ENCODE measurements around the gene IRAG1.

The IRAG1 gene

DNA sequence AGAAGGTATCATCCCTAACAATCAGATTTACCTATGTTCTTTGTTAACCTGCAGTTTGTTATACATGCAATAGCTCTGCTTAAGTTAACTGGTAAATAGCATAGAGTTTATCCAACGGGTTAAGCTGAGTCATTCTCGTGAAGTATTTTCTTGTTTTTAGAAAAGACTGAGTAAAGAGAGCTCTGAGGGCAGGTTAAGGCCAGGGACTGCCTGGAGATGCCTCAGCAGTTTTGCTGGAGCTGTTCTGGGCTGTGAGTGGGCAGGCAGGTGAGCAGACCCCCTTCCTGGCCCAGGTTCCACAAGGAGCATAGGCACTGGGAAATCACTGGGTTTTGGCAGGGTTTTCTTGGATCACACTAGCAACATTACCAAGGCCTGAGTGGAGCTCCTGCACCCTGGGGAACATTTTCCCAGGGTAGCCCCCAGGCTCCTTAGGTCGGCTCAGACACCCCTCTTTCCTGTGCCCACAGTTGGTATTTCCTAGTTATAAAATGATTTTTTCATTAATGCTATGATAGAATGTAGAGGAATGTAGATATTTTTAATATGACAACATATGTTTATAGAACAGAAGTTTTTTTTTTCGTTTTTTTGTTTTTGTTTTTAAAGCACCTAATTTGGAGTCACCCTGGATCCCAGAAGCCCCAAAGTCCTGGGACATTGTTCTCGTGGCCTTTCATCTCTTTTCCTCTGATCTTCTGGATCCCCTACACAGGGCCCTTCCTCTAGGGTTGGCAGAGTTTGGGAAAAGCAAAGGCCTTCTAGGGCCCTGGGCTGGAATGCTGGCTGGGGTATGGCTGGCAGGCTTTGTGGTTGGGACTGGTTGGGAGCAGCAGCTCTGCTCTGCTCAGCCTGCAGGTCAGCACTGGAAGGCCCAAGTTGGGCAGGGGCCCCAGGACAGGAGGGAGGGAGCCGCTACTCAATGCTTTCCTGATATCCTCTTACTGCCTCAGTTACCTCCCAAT is 26.7 kb downstream of the IRAG1 start:
- TF ChIP-seq POLR2A (IDR thresholded peaks at IDR 0.05; ENCODE audit: low read length) (no peak), GATA1 (IDR thresholded peaks at IDR 0.05; ENCODE audit: low read depth, low read length) (no peak)
- DNase-seq = no peak

- TF ChIP-seq POLR2A (IDR thresholded peaks at IDR 0.05; ENCODE audit: low read length) = no peak
- no peak for TF ChIP-seq GATA1 (IDR thresholded peaks at IDR 0.05; ENCODE audit: low read depth, low read length)
- DNase-seq = no peak
These were observed 29.1 kb downstream of the IRAG1 start for GRCh38 chr11:10664496-10664895.

GRCh38 chr11:10663990-10664389 is 29.6 kb downstream of the IRAG1 start:
- TF ChIP-seq GATA1 (IDR thresholded peaks at IDR 0.05; ENCODE audit: low read depth, low read length) (no peak), POLR2A (IDR thresholded peaks at IDR 0.05; ENCODE audit: low read length) (no peak)
- no peak for DNase-seq

DNA sequence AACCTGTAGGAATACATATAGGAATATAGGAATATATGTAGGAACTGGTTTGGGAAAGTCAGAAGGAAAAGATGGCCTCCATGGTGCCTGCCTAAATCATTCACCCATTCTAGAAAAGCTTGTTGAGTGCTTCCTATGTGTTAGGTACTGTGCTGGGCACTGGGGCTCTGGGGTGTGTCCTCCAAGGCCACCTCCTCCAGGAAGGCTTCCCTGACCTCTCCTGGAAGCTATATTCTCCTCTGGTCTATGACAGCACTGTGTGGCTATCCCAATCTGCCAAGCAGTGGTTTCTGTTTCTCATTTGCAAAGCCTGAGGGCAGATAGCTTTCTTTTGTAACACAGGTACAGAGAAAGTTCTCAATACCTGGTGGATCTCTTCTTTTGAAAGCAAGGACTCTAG is 30.2 kb downstream of the IRAG1 start:
- DNase-seq = no peak
- TF ChIP-seq POLR2A (IDR thresholded peaks at IDR 0.05; ENCODE audit: low read length) (no peak), GATA1 (IDR thresholded peaks at IDR 0.05; ENCODE audit: low read depth, low read length) (no peak)

- TF ChIP-seq GATA1 (IDR thresholded peaks at IDR 0.05; ENCODE audit: low read depth, low read length) (no peak), POLR2A (IDR thresholded peaks at IDR 0.05; ENCODE audit: low read length) (no peak)
- no peak for DNase-seq
These were observed 33.2 kb downstream of the IRAG1 start for GRCh38 chr11:10660323-10660722.

DNA sequence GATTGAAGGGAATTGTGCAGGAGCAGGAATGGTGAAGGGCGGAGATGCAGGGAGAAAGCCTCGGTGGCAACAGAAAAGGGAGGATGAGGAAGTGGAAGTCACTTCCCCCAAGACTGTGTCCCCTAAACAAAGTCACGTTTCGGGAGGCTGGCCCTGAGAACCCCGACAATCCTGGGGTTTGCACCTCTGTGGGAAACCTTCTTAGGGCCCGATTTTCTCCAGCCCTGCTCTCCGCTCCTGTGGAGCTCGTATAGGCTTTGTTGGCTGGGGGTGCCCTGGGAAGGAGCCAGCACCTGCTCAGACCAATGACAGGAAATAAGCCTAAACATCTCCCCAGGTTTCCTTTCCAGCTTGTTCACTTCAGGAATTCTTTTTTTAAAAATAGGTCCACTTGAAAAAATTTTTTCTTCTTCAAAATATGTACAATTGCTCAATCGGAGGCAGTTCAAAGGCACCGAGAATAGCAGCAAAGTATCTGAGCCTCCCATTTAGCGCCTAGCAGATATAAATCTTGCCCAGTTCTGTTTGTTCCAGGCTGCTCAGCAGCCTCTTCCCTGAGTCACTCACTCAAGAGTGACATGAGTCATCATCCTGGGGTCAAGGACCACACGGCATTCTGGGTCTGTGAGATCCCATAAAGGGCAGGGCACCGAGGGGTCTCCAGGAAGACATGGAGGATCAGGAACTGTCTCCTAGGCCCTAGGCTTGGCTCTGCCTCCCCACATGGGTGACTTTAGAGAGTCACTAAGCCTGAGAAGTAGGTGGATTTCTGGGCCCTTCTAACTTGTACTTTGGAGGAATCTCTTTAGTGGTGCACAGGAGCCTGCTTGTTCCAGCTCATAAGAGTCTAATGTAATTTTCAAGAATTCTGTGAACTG is 34.0 kb downstream of the IRAG1 start:
- peak; percentile 18 to 62 for DNase-seq
- no peak for TF ChIP-seq GATA1 (IDR thresholded peaks at IDR 0.05; ENCODE audit: low read depth, low read length)
- TF ChIP-seq POLR2A (IDR thresholded peaks at IDR 0.05; ENCODE audit: low read length) = no peak

DNA sequence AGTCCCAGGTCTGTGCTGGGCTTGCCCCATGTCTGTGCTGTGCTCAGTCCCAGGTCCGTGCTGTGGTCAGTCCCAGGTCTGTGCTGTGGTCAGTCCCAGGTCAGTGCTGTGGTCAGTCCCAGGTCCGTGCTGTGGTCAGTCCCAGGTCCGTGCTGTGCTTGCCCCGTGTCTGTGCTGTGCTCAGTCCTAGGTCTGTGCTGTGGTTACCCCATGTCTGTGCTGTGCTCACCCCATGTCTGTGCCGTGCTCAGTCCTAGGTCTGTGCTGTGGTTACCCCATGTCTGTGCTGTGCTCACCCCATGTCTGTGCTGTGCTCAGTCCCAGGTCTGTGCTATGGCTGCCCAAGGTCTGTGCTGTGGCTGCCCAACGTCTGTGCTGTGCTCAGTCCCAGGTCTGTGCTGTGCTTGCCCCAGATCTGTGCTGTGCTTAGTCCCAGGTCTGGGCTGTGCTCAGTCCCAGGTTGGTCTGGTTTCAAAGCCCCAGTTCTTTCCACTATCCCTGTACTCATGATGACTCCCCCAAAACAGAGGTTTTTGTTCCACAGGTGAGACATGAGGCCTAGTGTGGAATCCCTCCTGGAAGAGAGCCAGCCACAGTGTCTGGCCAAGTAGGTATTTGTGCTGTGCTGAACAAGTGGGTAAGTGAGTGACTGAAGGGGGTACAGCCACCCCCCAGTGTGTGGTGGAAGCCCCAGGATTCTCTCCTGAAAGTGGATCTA is 34.8 kb downstream of the IRAG1 start:
- TF ChIP-seq GATA1 (IDR thresholded peaks at IDR 0.05; ENCODE audit: low read depth, low read length) (no peak), POLR2A (IDR thresholded peaks at IDR 0.05; ENCODE audit: low read length) (no peak)
- no peak for DNase-seq

GRCh38 chr11:10657308-10658271 is 36.0 kb downstream of the IRAG1 start:
- TF ChIP-seq GATA1 (IDR thresholded peaks at IDR 0.05; ENCODE audit: low read depth, low read length) (no peak), POLR2A (IDR thresholded peaks at IDR 0.05; ENCODE audit: low read length) (no peak)
- DNase-seq = peak in 1 of 2 experiments; percentile 9

DNA sequence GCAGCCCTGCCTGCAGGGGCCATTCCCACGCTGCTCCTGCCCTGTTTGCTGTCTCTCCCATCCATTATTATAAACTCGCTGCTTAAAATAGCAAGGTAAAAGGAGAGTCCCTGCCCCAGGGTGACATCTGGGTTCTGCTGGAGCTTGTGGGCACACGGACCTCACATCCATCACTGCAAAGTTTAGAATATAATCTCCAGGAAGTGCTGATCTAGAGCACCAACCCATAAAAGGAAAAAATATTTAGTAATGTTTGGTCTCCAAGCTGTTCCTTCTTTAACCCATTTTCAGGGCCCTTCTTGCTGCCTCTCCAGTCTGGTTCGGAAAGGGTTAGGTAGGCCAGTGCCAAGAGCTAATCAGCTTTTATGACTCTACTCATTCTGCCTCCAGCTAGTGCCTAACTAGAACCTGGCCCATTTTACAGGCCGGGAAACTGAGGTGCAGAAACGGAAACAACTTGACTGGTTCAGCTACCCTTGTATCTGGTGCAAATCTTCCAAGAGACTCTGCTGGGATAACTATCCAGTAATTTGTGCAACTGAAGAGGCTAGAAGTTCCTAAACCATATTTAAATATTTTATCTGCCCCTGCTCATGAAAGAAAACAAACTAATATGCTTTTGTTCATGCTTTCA is 37.5 kb downstream of the IRAG1 start:
- DNase-seq = no peak
- no peak for TF ChIP-seq POLR2A (IDR thresholded peaks at IDR 0.05; ENCODE audit: low read length)
- TF ChIP-seq GATA1 (IDR thresholded peaks at IDR 0.05; ENCODE audit: low read depth, low read length) = no peak

DNA sequence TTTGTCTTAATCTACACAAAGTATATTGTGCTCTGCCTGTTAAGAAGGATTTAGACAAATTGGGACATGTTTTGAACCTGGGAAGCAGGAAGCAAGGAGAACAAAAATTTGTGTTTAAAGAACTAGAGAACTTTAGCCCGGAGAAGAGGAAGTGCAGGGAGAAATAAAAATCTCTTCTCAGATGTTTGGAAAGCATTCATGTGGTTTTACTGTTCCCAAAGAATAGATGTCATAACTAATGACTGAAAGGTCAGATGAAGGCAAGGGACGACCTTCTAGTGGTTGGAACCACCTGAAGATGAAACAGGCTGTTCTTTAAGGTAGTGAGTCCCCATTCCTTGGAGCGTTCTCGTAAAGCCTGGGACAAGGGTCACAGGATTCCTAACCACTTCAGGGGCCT is 38.3 kb downstream of the IRAG1 start:
- TF ChIP-seq POLR2A (IDR thresholded peaks at IDR 0.05; ENCODE audit: low read length) = no peak
- TF ChIP-seq GATA1 (IDR thresholded peaks at IDR 0.05; ENCODE audit: low read depth, low read length) = no peak
- DNase-seq = no peak

DNA sequence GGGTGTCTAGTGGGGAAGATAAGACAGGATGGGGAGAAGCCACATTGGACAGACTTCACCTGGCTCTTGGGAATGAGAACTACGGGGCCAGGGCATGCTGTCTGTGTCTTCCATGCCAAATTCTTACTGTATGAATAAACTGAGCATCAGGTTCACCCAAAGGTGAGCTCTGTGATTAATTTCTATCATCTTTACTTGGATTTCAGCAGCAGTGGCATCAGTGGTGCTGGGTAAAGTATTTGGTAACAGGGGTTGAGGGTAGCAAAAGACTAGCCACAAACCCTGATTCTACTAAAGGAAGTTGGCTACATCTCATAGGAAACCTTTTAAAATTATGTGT is 38.8 kb downstream of the IRAG1 start:
- no peak for DNase-seq
- TF ChIP-seq GATA1 (IDR thresholded peaks at IDR 0.05; ENCODE audit: low read depth, low read length) = no peak
- TF ChIP-seq POLR2A (IDR thresholded peaks at IDR 0.05; ENCODE audit: low read length) = no peak

Measured in erythroblast (primary cell).